ENCODE measurements around the gene KLHL1. TPM values are rescaled to one million over a fixed set of nuclear protein-coding genes. Genes with fewer than 3 reads are reported as not detected.

KLHL1 gene
- total RNA-seq, 1 donor: not detected

- no peak for DNase-seq (ENCODE audit: low read depth)
- TF ChIP-seq CTCF (IDR thresholded peaks at IDR 0.05; ENCODE audit: insufficient read depth, low read depth, low read length): no peak
- no peak overlapping the region for H3K4me3 ChIP-seq (ENCODE audit: low read depth, low read length)
Observed at GRCh38 chr13:70107125-70107497, 1.1 kb downstream of the KLHL1 start.

GRCh38 chr13:70104481-70104880, 3.8 kb downstream of the KLHL1 start:
- no peak overlapping the region for H3K4me3 ChIP-seq (ENCODE audit: low read depth, low read length)
- no peak for TF ChIP-seq CTCF (IDR thresholded peaks at IDR 0.05; ENCODE audit: insufficient read depth, low read depth, low read length)
- DNase-seq (ENCODE audit: low read depth): no peak

GRCh38 chr13:70098669-70099068, 9.6 kb downstream of the KLHL1 start:
- H3K4me3 ChIP-seq (ENCODE audit: low read depth, low read length): no peak overlapping the region
- no peak for TF ChIP-seq CTCF (IDR thresholded peaks at IDR 0.05; ENCODE audit: insufficient read depth, low read depth, low read length)
- DNase-seq (ENCODE audit: low read depth): no peak

- no peak for TF ChIP-seq CTCF (IDR thresholded peaks at IDR 0.05; ENCODE audit: insufficient read depth, low read depth, low read length)
- DNase-seq (ENCODE audit: low read depth): no peak
- no peak overlapping the region for H3K4me3 ChIP-seq (ENCODE audit: low read depth, low read length)
Observed at GRCh38 chr13:70090036-70090723, 18.1 kb downstream of the KLHL1 start.

GRCh38 chr13:70088926-70089325, 19.3 kb downstream of the KLHL1 start:
- no peak for DNase-seq (ENCODE audit: low read depth)
- no peak overlapping the region for H3K4me3 ChIP-seq (ENCODE audit: low read depth, low read length)
- no peak for TF ChIP-seq CTCF (IDR thresholded peaks at IDR 0.05; ENCODE audit: insufficient read depth, low read depth, low read length)

GRCh38 chr13:70087247-70087646, 21.0 kb downstream of the KLHL1 start:
- no peak overlapping the region for H3K4me3 ChIP-seq (ENCODE audit: low read depth, low read length)
- TF ChIP-seq CTCF (IDR thresholded peaks at IDR 0.05; ENCODE audit: insufficient read depth, low read depth, low read length): no peak
- DNase-seq (ENCODE audit: low read depth): no peak

GRCh38 chr13:70080012-70080411, 28.2 kb downstream of the KLHL1 start:
- H3K4me3 ChIP-seq (ENCODE audit: low read depth, low read length): no peak overlapping the region
- TF ChIP-seq CTCF (IDR thresholded peaks at IDR 0.05; ENCODE audit: insufficient read depth, low read depth, low read length): no peak
- no peak for DNase-seq (ENCODE audit: low read depth)

Measured in fibroblast of villous mesenchyme (primary cell).